Measurements from ENCODE around the gene TNIP2. TPM values are rescaled to one million over a fixed set of nuclear protein-coding genes. Genes with fewer than 3 reads are reported as not detected.

Gene TNIP2
- total and polyA plus RNA-seq, 2 donors (not counting 3 experiments of a cell fraction or from before 2014, with no cell fraction given), result 37.7 to 52.1 TPM

- TF ChIP-seq MAX (IDR thresholded peaks at IDR 0.05; ENCODE audit: insufficient read depth, insufficient read length) (no peak), EZH2 (IDR thresholded peaks at IDR 0.05; ENCODE audit: borderline replicate concordance, low read depth, low read length, severe bottlenecking) (no peak), FOS (IDR thresholded peaks at IDR 0.05; ENCODE audit: borderline replicate concordance, insufficient read depth, low read length) (no peak), POLR2A (IDR thresholded peaks at IDR 0.05; ENCODE audit: low read depth, low read length) (no peak), GATA2 (IDR thresholded peaks at IDR 0.05; ENCODE audit: insufficient read depth, insufficient read length, low read depth, low read length) (no peak), CTCF (IDR thresholded peaks at IDR 0.05; ENCODE audit: extremely low read depth in 1 of 2, insufficient read depth in 1 of 2, low read depth in 1 of 2, low read length in 2 of 2) (no peak), JUN (IDR thresholded peaks at IDR 0.05; ENCODE audit: borderline replicate concordance, insufficient read depth, insufficient read length, low read depth) (no peak), POLR2AphosphoS5 (IDR thresholded peaks at IDR 0.05; ENCODE audit: insufficient read depth, low read depth, low read length) (no peak), MYC (IDR thresholded peaks at IDR 0.05; ENCODE audit: low read depth, low read length) (no peak)
- Histone ChIP-seq H2AFZ (ENCODE audit: low read depth, low read length) (no peak overlapping the region), H3K9me3 (replicated peaks; ENCODE audit: control insufficient read depth, insufficient read depth, low read length) (no peaks in the 10 kb centered on the region), H3K9me1 (replicated peaks; ENCODE audit: control insufficient read depth, extremely low read depth, insufficient read depth, low read length) (no peaks in the 10 kb centered on the region), H4K20me1 (replicated peaks; ENCODE audit: control insufficient read depth, extremely low read depth, insufficient read depth, low read length) (no peaks in the 10 kb centered on the region), H3K9ac (replicated peaks; ENCODE audit: extremely low read depth, insufficient read depth, low read length) (no peak overlapping the region), H3K79me2 (ENCODE audit: control insufficient read depth, insufficient read depth, low read length) (no peaks in the 10 kb centered on the region), H3K4me1 (ENCODE audit: control insufficient read depth, extremely low read depth, insufficient read depth, low read length) (no peaks in the 10 kb centered on the region), H3K27ac (ENCODE audit: insufficient read depth, low read depth, low read length) (no peak overlapping the region), H3K27me3 (ENCODE audit: control insufficient read depth in 2 of 2, insufficient read depth in 2 of 2, low read length in 2 of 2) (no peaks in the 10 kb centered on the region), H3K4me3 (replicated peaks in 1 of 3; ENCODE audit: insufficient read depth in 1 of 3, low read depth in 1 of 3, low read length in 3 of 3) (no peak overlapping the region), H3K4me2 (ENCODE audit: insufficient read depth, low read length) (no peak overlapping the region), H3K36me3 (ENCODE audit: control insufficient read depth in 2 of 2, extremely low read depth in 1 of 2, insufficient read depth in 2 of 2, low read length in 2 of 2) (peaks cover 6 to 15% of the 10 kb centered on the region in 2 experiments)
- dilution Hi-C loops (cut with MboI; ENCODE audit: extremely low pct_ligation_motif_present, low sequenced_read_pairs) (no loop called here), intact Hi-C loops (cut with micrococcal nuclease) (no loop called here)
- BruUV-seq (replicated peaks), result no TSS peak
- ChIA-PET CTCF (interaction anchor here (1.0 to 1.2 kb wide), 2 partner anchors 8 to 16 kb away, joined by 3 to 4 read pairs; no protein-coding TSS in a partner anchor), POLR2A (no interaction called here)
- DNase-seq (ENCODE audit: low read depth, low spot score) (no peak), FAIRE-seq (no peak)
Measured at GRCh38 chr4:2729533-2729875, 26.6 kb downstream of the TNIP2 start.

All from endothelial cell of umbilical vein (primary cell).